Spinal cord (tissue), 10 donors: Measurements from ENCODE around the gene XIRP1. TPM values are rescaled to one million over a fixed set of nuclear protein-coding genes. Genes with fewer than 3 reads are reported as not detected.
"Not testable (repeated sequence)": the region's sequence is repeated elsewhere in the genome, so short reads cannot be mapped to it uniquely, and the experiment has no call there.

Source experiments
- DNase-seq, 6 donors: peaks; one replicate each; pipeline versions ENCODE4 v3.0.0 to v3.0.0-alpha.2; 2013 to 2015; ENCODE audit warnings: low spot score in 6 of 6, low read depth in 4 of 6
- H3K27ac ChIP-seq: one replicate; pipeline ENCODE4 v1.5.1; 2013; ENCODE audit warnings: low read depth, low read length, control low read depth
- H3K27me3 ChIP-seq: one replicate; pipeline ENCODE4 v1.6.1; 2013; ENCODE audit warnings: low read length; ENCODE audit not compliant: control insufficient read depth, insufficient read depth
- H3K36me3 ChIP-seq: one replicate; pipeline ENCODE4 v1.6.1; 2013; ENCODE audit warnings: low read length; ENCODE audit not compliant: control insufficient read depth, insufficient read depth
- H3K4me1 ChIP-seq: one replicate; pipeline ENCODE4 v1.6.1; 2013; ENCODE audit warnings: low read length; ENCODE audit not compliant: control insufficient read depth, insufficient read depth
- H3K4me3 ChIP-seq: one replicate; pipeline ENCODE4 v1.5.1; 2013; ENCODE audit warnings: low read depth, low read length, control low read depth
- H3K9me3 ChIP-seq: one replicate; pipeline ENCODE4 v1.6.1; 2013; ENCODE audit warnings: low read length; ENCODE audit not compliant: control insufficient read depth, insufficient read depth
- WGBS: methylation state at CpG from one replicate; pipeline ENCODE4 v1.1.5; 2013; ENCODE audit warnings: missing lambda C conversion rate; ENCODE audit not compliant: insufficient coverage; 5-methylcytosine and 5-hydroxymethylcytosine counted together
- polyA plus RNA-seq, 2 donors: library from polyadenylated mRNA; unstranded; fragments of 120-200 nt; gene quantifications; one replicate each; pipeline ENCODE4 v1.2.1, GENCODE V29; 2013; ENCODE audit not compliant: insufficient read length in 2 of 2
- total RNA-seq, 2 donors: library from RNA; depleted of rRNA in 1 of 2; stranded (reverse); fragments of 120-200 nt in 1 of 2; fragments of >200 nt in 1 of 2; gene quantifications; one replicate each; pipeline versions ENCODE4 v1.2.3 to v1.2.4, GENCODE V29; 2013 to 2014
- donor health status: healthy.

The XIRP1 gene
- total and polyA plus RNA-seq, 4 donors, result 0.20 to 1.6 (median 0.89) TPM

DNA sequence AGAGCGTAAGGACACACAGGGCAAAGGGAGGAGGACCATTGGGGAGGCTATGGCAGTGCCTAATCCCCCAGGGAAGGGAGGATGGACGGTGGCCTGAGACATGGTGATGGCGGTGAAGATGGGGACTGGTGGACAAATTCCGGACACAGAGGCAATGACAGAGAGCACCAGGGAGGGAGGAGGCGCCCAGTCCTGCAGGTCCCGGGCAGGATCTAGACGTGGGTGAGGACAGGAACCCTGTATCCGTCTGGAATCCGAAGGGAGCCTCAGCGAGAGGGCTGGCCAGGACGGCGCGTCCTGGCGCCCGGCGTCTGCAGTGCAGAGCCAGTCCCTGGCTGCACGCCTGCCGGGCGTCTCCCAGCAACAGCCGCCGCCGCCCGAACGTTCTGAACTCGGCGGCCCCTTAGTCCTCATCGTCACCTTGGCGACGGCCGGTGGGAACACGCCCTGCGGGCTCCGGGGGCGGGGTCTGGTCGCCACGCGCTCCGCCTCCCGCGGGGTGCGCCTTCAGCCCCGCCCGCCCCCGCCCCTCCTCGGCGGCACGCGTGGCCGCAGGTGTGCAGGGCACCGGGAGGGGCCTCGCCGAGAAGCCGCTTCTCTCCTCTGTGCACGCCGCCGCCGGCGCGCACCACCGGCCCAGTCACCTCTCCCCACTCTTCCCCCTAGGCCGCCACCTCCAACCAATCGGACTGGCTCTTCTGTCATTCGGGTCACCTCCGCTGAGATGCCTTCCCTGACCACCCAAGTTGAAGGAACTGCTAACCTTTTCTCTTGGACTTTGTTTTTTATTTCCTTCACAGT lies 11.6 kb downstream of the XIRP1 start:
- H3K4me1 ChIP-seq, result peaks cover 49% of the 10 kb centered on the region
- no peaks in the 10 kb centered on the region for H3K27me3 ChIP-seq
- peak overlapping the region; percentile 32 for H3K4me3 ChIP-seq
- 1% methylated on average over 64 of the region's 64 CpGs for WGBS
- DNase-seq, result peak in 5 of 6 donors; percentile 51 to 92 (median 72)
- peak overlapping the region; percentile 73 for H3K27ac ChIP-seq
- H3K36me3 ChIP-seq, result peaks cover 8% of the 10 kb centered on the region
- no peaks in the 10 kb centered on the region for H3K9me3 ChIP-seq

DNA sequence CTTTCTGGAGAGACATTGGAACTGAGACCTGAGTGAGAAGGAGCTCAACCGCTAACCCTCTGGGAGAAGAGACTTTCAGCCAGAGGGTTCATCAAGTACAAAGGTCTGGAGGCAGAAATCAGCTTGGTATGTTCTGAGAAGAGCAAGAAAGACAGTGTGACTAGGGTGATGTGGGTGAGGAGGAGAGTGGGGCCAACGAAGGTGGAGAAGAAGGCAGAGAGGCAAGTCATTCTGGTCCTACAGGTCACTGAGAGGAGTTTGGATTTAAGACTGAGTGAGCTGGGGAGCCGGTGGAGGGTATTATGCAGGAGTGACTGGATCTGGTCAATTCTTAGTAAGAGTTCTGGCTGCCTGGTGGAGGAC lies 12.2 kb downstream of the XIRP1 start:
- Histone ChIP-seq H3K4me3 (peak overlapping the region; percentile 32), H3K36me3 (peaks cover 4% of the 10 kb centered on the region), H3K27ac (peak overlapping the region; percentile 73), H3K27me3 (no peaks in the 10 kb centered on the region), H3K4me1 (peaks cover 49% of the 10 kb centered on the region), H3K9me3 (no peaks in the 10 kb centered on the region)
- DNase-seq, result no peak
- 38% methylated on average over 3 of the region's 3 CpGs for WGBS

DNA sequence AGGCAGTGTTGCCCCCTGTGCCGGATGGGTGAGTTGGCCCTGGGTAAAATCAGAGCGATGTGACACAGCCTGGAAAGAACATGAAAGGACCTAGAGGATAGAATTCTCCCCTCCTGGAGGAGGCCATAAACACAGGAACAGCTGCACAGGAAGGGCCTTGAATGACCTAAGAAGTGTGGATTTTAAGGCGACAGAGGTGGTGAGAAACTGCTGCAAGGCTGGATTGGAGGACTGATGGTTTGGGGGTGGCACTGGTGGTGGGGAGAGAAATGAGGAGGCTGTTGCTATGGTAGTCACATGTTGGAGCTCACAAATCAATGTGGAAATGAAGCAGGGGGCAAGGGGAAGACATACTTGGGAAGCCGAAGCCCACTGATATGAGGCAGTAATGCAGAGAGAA lies 13.8 kb downstream of the XIRP1 start:
- no peaks in the 10 kb centered on the region for H3K36me3 ChIP-seq
- H3K4me1 ChIP-seq, result peaks cover 43% of the 10 kb centered on the region
- peak overlapping the region; percentile 96 for H3K27ac ChIP-seq
- DNase-seq, result no peak
- peak overlapping the region; percentile 70 for H3K4me3 ChIP-seq
- no peaks in the 10 kb centered on the region for H3K9me3 ChIP-seq
- H3K27me3 ChIP-seq, result no peaks in the 10 kb centered on the region
- WGBS, result 38% methylated on average over 4 of the region's 4 CpGs

DNA sequence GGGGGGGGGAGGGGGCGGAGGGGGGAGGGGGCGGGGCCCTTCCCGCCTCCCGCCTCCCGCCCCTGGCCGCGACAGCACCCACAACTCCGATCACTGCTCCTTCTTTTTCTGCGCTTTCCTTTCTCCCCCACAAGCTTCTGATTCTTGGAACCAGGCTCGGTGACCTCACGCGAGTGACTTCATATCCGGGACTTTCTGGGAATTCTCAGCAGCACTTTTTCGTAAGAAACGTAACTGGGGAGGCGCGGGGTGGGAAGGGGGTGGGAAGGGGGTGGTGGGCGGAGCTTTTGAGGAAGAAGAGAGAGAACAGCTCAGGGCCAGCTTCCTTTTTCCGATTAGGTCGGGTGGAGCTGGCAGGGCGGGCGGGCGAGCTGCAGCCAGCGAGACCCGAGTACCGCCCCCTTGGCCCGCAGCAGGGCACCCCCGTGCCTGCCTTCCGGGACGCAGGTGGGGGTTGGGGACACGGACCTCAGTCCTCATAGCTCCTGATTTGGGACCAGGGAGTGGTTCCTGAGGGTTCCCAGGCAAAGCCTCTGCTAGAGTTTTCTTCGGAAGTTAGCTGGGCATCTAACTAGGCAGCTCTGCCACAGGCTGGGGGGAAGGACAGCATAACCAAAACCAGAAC lies 14.6 kb downstream of the XIRP1 start:
- H3K27ac ChIP-seq, result peak overlapping the region; percentile 96
- peaks cover 35% of the 10 kb centered on the region for H3K4me1 ChIP-seq
- no peaks in the 10 kb centered on the region for H3K27me3 ChIP-seq
- H3K36me3 ChIP-seq, result no peaks in the 10 kb centered on the region
- H3K4me3 ChIP-seq, result peak overlapping the region; percentile 70
- 2% methylated on average over 13 of the region's 32 CpGs for WGBS
- DNase-seq, result peak in 5 of 6 donors; percentile 67 to 95 (median 78)
- H3K9me3 ChIP-seq, result no peaks in the 10 kb centered on the region

DNA sequence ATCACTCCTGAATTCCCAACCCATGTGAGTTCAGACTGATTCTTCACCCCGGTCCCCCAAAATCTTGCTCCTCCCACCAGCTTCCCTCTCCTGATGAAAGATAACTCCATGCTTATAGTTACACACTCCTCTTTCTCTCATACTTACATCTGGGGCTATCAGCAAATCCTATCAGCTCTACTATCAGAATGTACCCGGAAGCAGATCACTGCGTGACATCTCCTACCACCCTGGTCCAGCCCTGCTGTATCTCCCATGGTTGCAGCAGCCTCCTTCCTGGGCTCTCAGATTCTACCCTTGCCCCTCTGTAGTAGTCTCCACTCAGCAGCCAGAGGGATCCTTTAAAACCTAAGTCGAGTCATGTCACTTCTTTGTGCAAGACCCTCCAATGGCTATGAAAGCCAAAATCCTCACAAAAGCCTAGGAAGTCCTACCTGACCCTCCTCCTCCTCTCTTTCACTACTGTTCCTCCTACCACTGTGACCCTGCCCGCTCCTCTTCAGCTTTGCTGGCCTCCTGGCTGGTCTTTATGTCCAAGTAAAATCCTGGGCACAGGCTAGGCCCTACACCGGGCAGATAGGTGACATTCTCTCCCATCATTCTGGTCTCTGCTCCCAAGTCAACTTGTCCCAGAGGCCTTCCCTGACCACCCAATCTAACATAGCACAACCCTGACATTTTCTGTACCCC lies 16.2 kb downstream of the XIRP1 start:
- H3K4me3 ChIP-seq, result no peak overlapping the region
- H3K36me3 ChIP-seq, result no peaks in the 10 kb centered on the region
- H3K27me3 ChIP-seq, result no peaks in the 10 kb centered on the region
- no peaks in the 10 kb centered on the region for H3K9me3 ChIP-seq
- H3K4me1 ChIP-seq, result peaks cover 31% of the 10 kb centered on the region
- 90% methylated on average over 6 of the region's 6 CpGs for WGBS
- H3K27ac ChIP-seq, result peak overlapping the region; percentile 96
- DNase-seq, result no peak

DNA sequence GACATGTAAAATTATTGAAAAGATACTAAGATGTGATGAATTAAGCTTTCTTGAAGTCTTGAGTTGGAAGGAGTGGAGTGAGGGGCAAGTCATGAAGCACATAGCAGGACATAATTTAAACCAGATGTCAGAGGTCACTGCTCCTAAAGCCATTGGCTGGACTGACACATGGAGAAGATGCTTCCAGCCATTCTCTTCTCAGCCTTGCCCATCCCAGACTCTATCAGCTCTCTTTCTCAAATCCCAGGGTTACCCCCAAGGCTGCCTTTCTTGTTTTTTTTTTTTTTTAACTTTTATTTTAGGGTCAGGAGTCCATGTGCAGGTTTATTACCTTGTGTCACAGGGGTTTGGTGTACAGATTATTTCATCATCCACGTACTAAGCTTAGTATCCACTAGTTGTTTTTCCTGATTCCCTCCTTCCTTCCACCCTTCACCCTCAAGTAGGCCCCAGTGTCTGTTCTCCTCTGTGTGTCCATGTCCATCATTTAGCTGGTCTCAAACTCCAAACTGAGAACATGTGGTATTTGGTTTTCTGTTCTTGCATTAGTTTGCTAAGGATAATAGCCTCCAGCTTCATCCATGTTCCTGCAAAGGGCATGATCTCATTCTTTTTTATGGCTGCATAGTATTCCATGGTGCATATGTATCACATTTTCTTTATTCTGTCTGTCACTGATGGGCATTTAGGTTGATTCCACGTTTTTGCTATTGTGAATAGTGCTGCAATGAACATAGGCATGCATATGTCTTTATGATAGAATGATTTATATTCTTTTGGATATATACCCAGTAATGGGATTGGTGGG lies 18.9 kb downstream of the XIRP1 start:
- H3K4me3 ChIP-seq, result no peak overlapping the region
- WGBS, result no CpG with 5 or more reads among the region's 2 CpGs
- peaks cover 16% of the 10 kb centered on the region for H3K4me1 ChIP-seq
- DNase-seq, result no peak
- no peaks in the 10 kb centered on the region for H3K9me3 ChIP-seq
- no peaks in the 10 kb centered on the region for H3K36me3 ChIP-seq
- H3K27me3 ChIP-seq, result no peaks in the 10 kb centered on the region
- no peak overlapping the region for H3K27ac ChIP-seq

DNA sequence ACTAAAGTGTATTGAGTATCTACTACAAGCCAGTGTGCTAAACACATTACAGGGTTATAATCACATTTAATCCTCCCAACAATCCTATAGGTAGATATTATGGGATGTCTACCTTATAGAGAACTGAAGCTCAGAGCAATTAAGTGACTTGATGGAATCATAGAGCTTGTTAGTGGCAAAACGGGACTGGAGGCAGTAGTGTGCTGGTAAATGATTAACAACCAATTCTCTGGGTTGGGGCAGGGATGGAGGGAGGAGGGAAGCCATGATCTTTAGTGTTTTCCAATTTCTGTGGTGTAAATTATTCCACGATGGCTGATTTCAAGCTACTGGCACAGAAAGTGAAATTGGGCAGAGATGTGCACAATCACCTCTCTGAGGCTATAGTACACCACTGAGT lies 20.5 kb downstream of the XIRP1 start:
- DNase-seq, result no peak
- no peak overlapping the region for H3K27ac ChIP-seq
- WGBS, result 64% methylated on average over 2 of the region's 2 CpGs

DNA sequence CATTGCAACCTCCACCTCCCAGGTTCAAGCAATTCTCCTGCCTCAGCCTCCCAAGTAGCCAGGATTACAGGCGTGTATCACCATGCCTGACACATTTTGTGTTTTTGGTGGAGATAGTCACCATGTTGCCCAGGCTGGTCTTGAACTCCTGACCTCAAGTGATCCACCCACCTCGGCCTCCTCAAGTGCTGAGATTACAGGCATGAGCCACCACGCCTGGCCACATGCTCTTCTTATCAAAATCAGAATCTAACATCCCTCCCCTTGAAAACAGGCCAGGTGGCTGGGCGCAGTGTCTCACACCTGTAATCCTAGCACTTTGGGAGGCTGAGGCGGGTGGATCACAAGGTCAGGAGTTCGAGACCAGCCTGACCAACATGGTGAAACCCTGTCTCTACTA lies 21.5 kb downstream of the XIRP1 start:
- not testable (repeated sequence) for H3K36me3 ChIP-seq, H3K4me3 ChIP-seq, H3K27me3 ChIP-seq, H3K27ac ChIP-seq, H3K9me3 ChIP-seq, DNase-seq
- H3K4me1 ChIP-seq, result peaks cover 15% of the 10 kb centered on the region
- 95% methylated on average over 2 of the region's 6 CpGs for WGBS

More for the DNA sequence above, 20.5 kb downstream of the XIRP1 start:
- no peaks in the 10 kb centered on the region for H3K27me3 ChIP-seq
- peaks cover 14% of the 10 kb centered on the region for H3K4me1 ChIP-seq
- H3K36me3 ChIP-seq, result no peaks in the 10 kb centered on the region
- no peak overlapping the region for H3K4me3 ChIP-seq
- no peaks in the 10 kb centered on the region for H3K9me3 ChIP-seq

DNA sequence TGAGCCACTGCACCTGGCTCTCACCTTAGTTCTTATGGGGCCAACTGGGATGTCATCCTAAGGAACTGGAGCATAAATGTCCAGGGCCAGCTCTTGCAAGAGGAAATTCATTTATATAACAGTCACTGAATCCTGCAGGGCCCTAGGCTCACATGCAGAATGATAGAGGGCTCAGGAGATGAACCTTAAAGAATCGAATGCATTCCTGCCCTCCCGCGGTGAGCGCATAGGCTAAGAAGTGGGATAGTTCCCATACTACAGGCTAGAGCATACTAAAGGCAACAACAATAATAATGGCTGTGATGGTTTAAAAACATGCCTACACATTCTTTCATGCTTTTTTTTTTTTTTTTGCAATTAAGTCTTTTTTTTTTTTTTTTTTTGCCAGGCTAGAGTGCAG lies 21.9 kb downstream of the XIRP1 start:
- Histone ChIP-seq H3K27me3 (no peaks in the 10 kb centered on the region), H3K4me1 (peaks cover 16% of the 10 kb centered on the region), H3K36me3 (no peaks in the 10 kb centered on the region), H3K4me3 (no peak overlapping the region), H3K9me3 (no peaks in the 10 kb centered on the region), H3K27ac (no peak overlapping the region)
- no peak for DNase-seq
- no CpG with 5 or more reads among the region's 4 CpGs for WGBS
